IPS-20b (cell line): Measurements from ENCODE around the gene PFKFB4.
A peak's percentile ranks its signal among the peaks of the same experiment; 100 is the strongest.
"Not testable (repeated sequence)": the region's sequence is repeated elsewhere in the genome, so short reads cannot be mapped to it uniquely, and the experiment has no call there.

Experiments used
- H3K27ac ChIP-seq: one replicate; pipeline ENCODE4 v1.5.1; 2013; ENCODE audit warnings: low read length
- H3K27me3 ChIP-seq: 2 replicates; pipeline ENCODE4 v1.6.1; 2013; ENCODE audit warnings: mild to moderate bottlenecking, low read length, inconsistent platforms; ENCODE audit not compliant: insufficient read depth
- H3K36me3 ChIP-seq: 2 replicates; pipeline ENCODE4 v1.6.1; 2013; ENCODE audit warnings: low read depth, mild to moderate bottlenecking, inconsistent platforms, low read length, moderate library complexity; ENCODE audit not compliant: insufficient read depth
- H3K4me1 ChIP-seq: 2 replicates; pipeline ENCODE4 v1.6.1; 2013; ENCODE audit warnings: mild to moderate bottlenecking, control low read depth, inconsistent platforms, low read length, moderate library complexity; ENCODE audit not compliant: insufficient read depth
- H3K4me3 ChIP-seq: 2 replicates; pipeline ENCODE4 v1.5.1; 2013; ENCODE audit warnings: mild to moderate bottlenecking, low read length, inconsistent platforms
- H3K9ac ChIP-seq: 2 replicates; pipeline ENCODE4 v1.6.1; 2013; ENCODE audit warnings: low read depth, mild to moderate bottlenecking, inconsistent platforms, low read length, moderate library complexity
- H3K9me3 ChIP-seq: 2 replicates; pipeline ENCODE4 v1.6.1; 2013; ENCODE audit warnings: mild to moderate bottlenecking, low read depth, low read length, inconsistent platforms; ENCODE audit not compliant: insufficient read depth

The PFKFB4 gene

GRCh38 chr3:48476426-48477053, 80.1 kb downstream of the PFKFB4 start:
- H3K4me1 ChIP-seq = peaks cover 15% of the 10 kb centered on the region; the same call in 1 of the 2 replicates
- no peaks in the 10 kb centered on the region for H3K27me3 ChIP-seq
- no peaks in the 10 kb centered on the region for H3K36me3 ChIP-seq
- H3K27ac ChIP-seq = no peak overlapping the region
- H3K9me3 ChIP-seq = no peaks in the 10 kb centered on the region
- H3K4me3 ChIP-seq = no peak overlapping the region
- H3K9ac ChIP-seq = no peak overlapping the region

GRCh38 chr3:48475188-48475587, 81.4 kb downstream of the PFKFB4 start:
- H3K27ac ChIP-seq = peak overlapping the region; percentile 92
- H3K9me3 ChIP-seq = no peaks in the 10 kb centered on the region
- H3K9ac ChIP-seq = peak overlapping the region; percentile 83
- H3K36me3 ChIP-seq = peaks cover under 1% of the 10 kb centered on the region; the same call in 1 of the 2 replicates
- H3K4me3 ChIP-seq = peak overlapping the region; percentile 53; the same call in 1 of the 2 replicates
- no peaks in the 10 kb centered on the region for H3K27me3 ChIP-seq
- peaks cover 15% of the 10 kb centered on the region; the same call in 1 of the 2 replicates for H3K4me1 ChIP-seq

GRCh38 chr3:48474619-48475018, 82.0 kb downstream of the PFKFB4 start:
- Histone ChIP-seq H3K27me3 (no peaks in the 10 kb centered on the region), H3K9ac (peak overlapping the region; percentile 83), H3K27ac (peak overlapping the region; percentile 92), H3K36me3 (peaks cover 6% of the 10 kb centered on the region), H3K4me1 (peaks cover 15% of the 10 kb centered on the region; the same call in 1 of the 2 replicates), H3K4me3 (peak overlapping the region; percentile 53; the same call in 1 of the 2 replicates), H3K9me3 (no peaks in the 10 kb centered on the region)

GRCh38 chr3:48474031-48474430, 82.6 kb downstream of the PFKFB4 start:
- H3K4me1 ChIP-seq = peaks cover 15% of the 10 kb centered on the region; the same call in 1 of the 2 replicates
- peak overlapping the region; percentile 97 for H3K27ac ChIP-seq
- not testable (repeated sequence) for H3K9ac ChIP-seq, H3K4me3 ChIP-seq, H3K27me3 ChIP-seq, H3K9me3 ChIP-seq
- H3K36me3 ChIP-seq = peaks cover 12% of the 10 kb centered on the region

GRCh38 chr3:48473617-48473952, 83.0 kb downstream of the PFKFB4 start:
- peak overlapping the region; percentile 91; the same call in 1 of the 2 replicates for H3K4me3 ChIP-seq
- H3K9me3 ChIP-seq = no peaks in the 10 kb centered on the region
- no peaks in the 10 kb centered on the region for H3K27me3 ChIP-seq
- H3K9ac ChIP-seq = peak overlapping the region; percentile 97; the same call in 1 of the 2 replicates
- H3K36me3 ChIP-seq = peaks cover 17% of the 10 kb centered on the region
- H3K4me1 ChIP-seq = peaks cover 15% of the 10 kb centered on the region; the same call in 1 of the 2 replicates
- H3K27ac ChIP-seq = peak overlapping the region; percentile 97

- Histone ChIP-seq H3K4me1 (peaks cover 15% of the 10 kb centered on the region; the same call in 1 of the 2 replicates), H3K9me3 (no peaks in the 10 kb centered on the region), H3K27ac (peak overlapping the region; percentile 99), H3K27me3 (no peaks in the 10 kb centered on the region), H3K4me3 (peak overlapping the region; percentile 91), H3K9ac (peak overlapping the region; percentile 97), H3K36me3 (peaks cover 22% of the 10 kb centered on the region)
Observed at GRCh38 chr3:48472923-48473616, 83.5 kb downstream of the PFKFB4 start.

- Histone ChIP-seq H3K9me3 (no peaks in the 10 kb centered on the region), H3K9ac (peak overlapping the region; percentile 97), H3K4me3 (peak overlapping the region; percentile 91), H3K36me3 (peaks cover 27% of the 10 kb centered on the region), H3K27ac (peak overlapping the region; percentile 99), H3K27me3 (no peaks in the 10 kb centered on the region), H3K4me1 (peaks cover 15% of the 10 kb centered on the region; the same call in 1 of the 2 replicates)
Observed at GRCh38 chr3:48472673-48472922, 84.0 kb downstream of the PFKFB4 start.

- Histone ChIP-seq H3K4me3 (no peak overlapping the region), H3K9me3 (no peaks in the 10 kb centered on the region), H3K9ac (no peak overlapping the region), H3K36me3 (peaks cover 37% of the 10 kb centered on the region), H3K4me1 (peaks cover 14% of the 10 kb centered on the region; the same call in 1 of the 2 replicates), H3K27me3 (no peaks in the 10 kb centered on the region), H3K27ac (no peak overlapping the region)
Observed at GRCh38 chr3:48470286-48470685, 86.3 kb downstream of the PFKFB4 start.

GRCh38 chr3:48469046-48469915, 87.3 kb downstream of the PFKFB4 start:
- H3K9ac ChIP-seq = no peak overlapping the region
- H3K27ac ChIP-seq = no peak overlapping the region
- H3K4me3 ChIP-seq = no peak overlapping the region
- no peaks in the 10 kb centered on the region for H3K27me3 ChIP-seq
- peaks cover 37% of the 10 kb centered on the region for H3K36me3 ChIP-seq
- H3K9me3 ChIP-seq = no peaks in the 10 kb centered on the region
- peaks cover 9% of the 10 kb centered on the region; the same call in 1 of the 2 replicates for H3K4me1 ChIP-seq

GRCh38 chr3:48468329-48468731, 88.3 kb downstream of the PFKFB4 start:
- Histone ChIP-seq H3K9ac (no peak overlapping the region), H3K27me3 (no peaks in the 10 kb centered on the region), H3K4me3 (no peak overlapping the region), H3K4me1 (peaks cover 5% of the 10 kb centered on the region; the same call in 1 of the 2 replicates), H3K9me3 (no peaks in the 10 kb centered on the region), H3K36me3 (peaks cover 37% of the 10 kb centered on the region), H3K27ac (no peak overlapping the region)
